IPS DF 6.9 (cell line): Measurements from ENCODE around the gene KATNB1.

Experiments used
- DNase-seq: peaks from one replicate; pipeline ENCODE4 v3.0.0-alpha.2; 2013; ENCODE audit warnings: low read depth, low spot score
- H3K27ac ChIP-seq: one replicate; pipeline ENCODE4 v1.5.1; 2013; ENCODE audit warnings: low read length, control low read depth
- H3K27me3 ChIP-seq: 2 replicates; pipeline ENCODE4 v1.6.1; 2013; ENCODE audit warnings: mild to moderate bottlenecking, low read length; ENCODE audit not compliant: control insufficient read depth, insufficient read depth
- H3K36me3 ChIP-seq: 2 replicates; pipeline ENCODE4 v1.6.1; 2013; ENCODE audit warnings: low read length; ENCODE audit not compliant: control insufficient read depth, insufficient read depth
- H3K4me1 ChIP-seq: 2 replicates; pipeline ENCODE4 v1.6.1; 2013; ENCODE audit warnings: low read length; ENCODE audit not compliant: control insufficient read depth, insufficient read depth
- H3K4me3 ChIP-seq: 2 replicates; pipeline ENCODE4 v1.5.1; 2013; ENCODE audit warnings: mild to moderate bottlenecking, low read length
- H3K9me3 ChIP-seq: 2 replicates; pipeline ENCODE4 v1.6.1; 2013; ENCODE audit warnings: low read length, inconsistent platforms; ENCODE audit not compliant: control insufficient read depth, insufficient read depth
- WGBS: extraction: QIAGEN DNeasy Blood & Tissue Kit; methylation state at CpG from one replicate; pipeline ENCODE4 v1.1.7; 2013; ENCODE audit warnings: mixed read lengths, missing lambda C conversion rate; ENCODE audit not compliant: insufficient read length, insufficient coverage; 5-methylcytosine and 5-hydroxymethylcytosine counted together

Gene KATNB1

DNA sequence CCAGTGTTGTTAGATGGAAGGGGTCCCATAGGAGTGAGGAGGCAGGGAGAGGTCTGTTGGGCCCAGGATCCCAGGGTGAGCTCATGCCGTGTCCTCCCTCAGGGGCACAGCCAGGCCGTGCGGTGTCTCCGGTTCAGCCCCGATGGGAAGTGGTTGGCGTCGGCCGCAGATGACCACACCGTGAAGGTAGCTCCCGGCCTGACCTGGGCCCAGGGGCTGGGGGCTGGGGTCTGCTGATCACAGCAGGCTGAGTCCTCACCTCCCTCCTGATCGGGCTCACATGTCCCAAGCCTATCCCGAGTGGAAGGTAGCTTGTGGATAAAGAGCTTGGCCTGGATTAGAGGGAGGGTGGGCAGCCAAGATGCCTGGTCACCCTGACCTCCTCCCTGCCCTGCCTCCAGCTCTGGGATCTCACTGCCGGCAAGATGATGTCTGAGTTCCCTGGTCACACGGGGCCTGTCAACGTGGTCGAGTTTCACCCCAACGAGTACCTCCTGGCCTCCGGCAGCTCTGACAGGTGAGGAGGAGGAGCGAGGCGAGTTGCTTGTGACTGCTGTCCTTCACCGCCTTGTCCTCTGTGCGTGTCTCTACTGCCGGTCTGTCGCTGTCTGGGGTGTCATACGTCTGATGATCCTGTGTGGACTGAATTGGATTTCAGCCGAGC is 16.1 kb downstream of the KATNB1 start:
- no peak overlapping the region for H3K27ac ChIP-seq
- no peak for DNase-seq
- no peaks in the 10 kb centered on the region for H3K27me3 ChIP-seq
- no peaks in the 10 kb centered on the region for H3K4me1 ChIP-seq
- peaks cover 21% of the 10 kb centered on the region for H3K36me3 ChIP-seq
- no CpG with 5 or more reads among the region's 26 CpGs for WGBS
- H3K9me3 ChIP-seq, result no peaks in the 10 kb centered on the region
- H3K4me3 ChIP-seq, result no peak overlapping the region

DNA sequence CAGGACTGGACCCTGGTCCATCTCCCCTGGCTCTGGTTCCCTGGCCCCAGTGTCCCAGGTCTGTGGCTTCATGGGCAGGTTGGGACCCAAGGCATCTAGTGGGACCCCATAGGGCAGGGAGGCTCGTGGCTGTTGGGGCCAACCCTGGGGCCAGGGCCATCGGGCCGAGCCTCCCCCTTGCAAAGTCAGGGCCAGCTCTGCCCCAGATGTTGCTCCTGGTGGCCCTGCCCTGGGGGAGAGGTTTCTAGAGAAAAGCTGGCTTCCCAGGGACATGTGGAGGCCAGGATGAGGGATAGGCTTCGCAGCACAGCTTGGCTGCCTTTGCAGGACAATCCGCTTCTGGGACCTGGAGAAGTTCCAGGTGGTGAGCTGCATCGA is 16.6 kb downstream of the KATNB1 start:
- Histone ChIP-seq H3K27ac (no peak overlapping the region), H3K4me3 (no peak overlapping the region), H3K4me1 (no peaks in the 10 kb centered on the region), H3K9me3 (no peaks in the 10 kb centered on the region), H3K36me3 (peaks cover 21% of the 10 kb centered on the region), H3K27me3 (no peaks in the 10 kb centered on the region)
- DNase-seq, result no peak
- WGBS, result no CpG with 5 or more reads among the region's 6 CpGs

DNA sequence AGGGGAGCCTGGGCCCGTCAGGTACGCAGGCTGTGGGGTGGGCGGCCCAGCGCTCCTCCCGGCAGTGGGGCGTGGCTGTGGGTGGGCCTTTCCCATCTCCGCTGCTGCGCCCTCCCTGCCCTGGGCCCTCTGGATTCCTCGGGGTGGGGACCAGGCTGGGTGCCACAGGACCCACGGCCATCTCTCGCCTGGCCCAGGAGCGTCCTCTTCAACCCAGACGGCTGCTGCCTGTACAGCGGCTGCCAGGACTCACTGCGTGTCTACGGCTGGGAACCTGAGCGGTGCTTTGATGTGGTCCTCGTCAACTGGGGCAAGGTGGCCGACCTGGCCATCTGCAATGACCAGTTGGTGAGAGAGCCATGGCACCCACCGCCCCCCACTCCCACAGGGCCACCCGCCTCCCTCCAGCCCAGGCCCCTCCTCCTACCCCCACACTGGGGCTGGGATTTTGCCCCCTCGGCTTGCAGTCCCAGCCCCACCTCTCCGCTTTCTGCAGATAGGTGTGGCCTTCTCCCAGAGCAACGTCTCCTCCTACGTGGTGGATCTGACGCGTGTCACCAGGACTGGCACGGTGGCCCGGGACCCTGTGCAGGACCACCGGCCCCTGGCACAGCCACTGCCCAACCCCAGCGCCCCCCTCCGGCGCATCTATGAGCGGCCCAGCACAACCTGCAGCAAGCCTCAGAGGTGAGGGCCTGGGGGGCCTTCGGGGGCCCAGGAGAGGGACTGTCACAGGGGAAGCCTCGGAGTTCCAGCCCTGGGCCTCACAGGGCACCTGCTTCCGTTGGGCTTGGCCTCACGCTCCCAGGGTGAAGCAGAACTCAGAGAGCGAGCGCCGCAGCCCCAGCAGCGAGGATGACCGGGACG is 17.2 kb downstream of the KATNB1 start:
- no peak for DNase-seq
- H3K9me3 ChIP-seq, result no peaks in the 10 kb centered on the region
- H3K36me3 ChIP-seq, result peaks cover 17% of the 10 kb centered on the region
- peaks cover 2% of the 10 kb centered on the region; the same call in 1 of the 2 replicates for H3K4me1 ChIP-seq
- no CpG with 5 or more reads among the region's 44 CpGs for WGBS
- H3K27ac ChIP-seq, result no peak overlapping the region
- no peak overlapping the region for H3K4me3 ChIP-seq
- H3K27me3 ChIP-seq, result no peaks in the 10 kb centered on the region

GRCh38 chr16:57753448-57754353 is 18.1 kb downstream of the KATNB1 start:
- DNase-seq, result no peak
- peaks cover 17% of the 10 kb centered on the region for H3K36me3 ChIP-seq
- no peak overlapping the region for H3K27ac ChIP-seq
- H3K4me1 ChIP-seq, result peaks cover 2% of the 10 kb centered on the region; the same call in 1 of the 2 replicates
- no peaks in the 10 kb centered on the region for H3K27me3 ChIP-seq
- WGBS, result no CpG with 5 or more reads among the region's 32 CpGs
- no peaks in the 10 kb centered on the region for H3K9me3 ChIP-seq
- no peak overlapping the region for H3K4me3 ChIP-seq

- no peak for DNase-seq
- Histone ChIP-seq H3K4me3 (no peak overlapping the region), H3K36me3 (peaks cover 17% of the 10 kb centered on the region), H3K27ac (no peak overlapping the region), H3K9me3 (no peaks in the 10 kb centered on the region), H3K4me1 (peaks cover 2% of the 10 kb centered on the region; the same call in 1 of the 2 replicates), H3K27me3 (no peaks in the 10 kb centered on the region)
- no CpG with 5 or more reads among the region's 9 CpGs for WGBS
These were observed 18.9 kb downstream of the KATNB1 start for GRCh38 chr16:57754354-57755060.

DNA sequence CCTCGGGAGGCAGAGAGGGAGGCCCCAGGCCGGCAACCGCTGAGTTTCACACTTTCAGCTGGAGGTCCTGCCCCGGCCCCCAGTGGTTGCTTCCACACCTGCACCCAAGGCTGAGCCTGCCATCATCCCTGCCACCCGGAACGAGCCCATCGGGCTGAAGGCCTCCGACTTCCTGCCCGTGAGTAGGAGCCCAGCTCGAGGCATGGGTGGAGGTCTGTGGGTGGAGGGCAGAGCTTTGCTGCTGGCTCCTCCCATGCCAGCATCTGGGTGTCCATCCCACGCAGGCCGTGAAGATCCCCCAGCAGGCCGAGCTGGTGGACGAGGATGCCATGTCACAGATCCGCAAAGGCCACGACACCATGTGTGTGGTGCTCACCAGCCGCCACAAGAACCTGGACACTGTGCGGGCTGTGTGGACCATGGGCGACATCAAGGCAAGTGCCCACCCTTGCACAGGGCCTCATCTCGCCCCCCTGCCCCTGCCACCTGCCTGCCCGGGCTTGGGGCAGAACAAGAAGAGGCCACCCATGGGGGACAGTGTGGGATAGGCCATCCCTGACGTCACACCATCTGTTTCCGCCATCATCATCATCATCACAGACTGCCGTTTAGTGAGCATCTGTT is 19.6 kb downstream of the KATNB1 start:
- Histone ChIP-seq H3K27me3 (no peaks in the 10 kb centered on the region), H3K4me3 (no peak overlapping the region), H3K9me3 (no peaks in the 10 kb centered on the region), H3K27ac (no peak overlapping the region), H3K4me1 (peaks cover 4% of the 10 kb centered on the region; the same call in 1 of the 2 replicates), H3K36me3 (peaks cover 16% of the 10 kb centered on the region)
- no peak for DNase-seq
- no CpG with 5 or more reads among the region's 24 CpGs for WGBS

- no CpG with 5 or more reads among the region's 18 CpGs for WGBS
- no peak overlapping the region for H3K4me3 ChIP-seq
- no peak overlapping the region for H3K27ac ChIP-seq
- peaks cover 16% of the 10 kb centered on the region for H3K36me3 ChIP-seq
- DNase-seq, result no peak
- peaks cover 5% of the 10 kb centered on the region; the same call in 1 of the 2 replicates for H3K4me1 ChIP-seq
- no peaks in the 10 kb centered on the region for H3K9me3 ChIP-seq
- no peaks in the 10 kb centered on the region for H3K27me3 ChIP-seq
These were observed 20.3 kb downstream of the KATNB1 start for GRCh38 chr16:57755726-57756423.

DNA sequence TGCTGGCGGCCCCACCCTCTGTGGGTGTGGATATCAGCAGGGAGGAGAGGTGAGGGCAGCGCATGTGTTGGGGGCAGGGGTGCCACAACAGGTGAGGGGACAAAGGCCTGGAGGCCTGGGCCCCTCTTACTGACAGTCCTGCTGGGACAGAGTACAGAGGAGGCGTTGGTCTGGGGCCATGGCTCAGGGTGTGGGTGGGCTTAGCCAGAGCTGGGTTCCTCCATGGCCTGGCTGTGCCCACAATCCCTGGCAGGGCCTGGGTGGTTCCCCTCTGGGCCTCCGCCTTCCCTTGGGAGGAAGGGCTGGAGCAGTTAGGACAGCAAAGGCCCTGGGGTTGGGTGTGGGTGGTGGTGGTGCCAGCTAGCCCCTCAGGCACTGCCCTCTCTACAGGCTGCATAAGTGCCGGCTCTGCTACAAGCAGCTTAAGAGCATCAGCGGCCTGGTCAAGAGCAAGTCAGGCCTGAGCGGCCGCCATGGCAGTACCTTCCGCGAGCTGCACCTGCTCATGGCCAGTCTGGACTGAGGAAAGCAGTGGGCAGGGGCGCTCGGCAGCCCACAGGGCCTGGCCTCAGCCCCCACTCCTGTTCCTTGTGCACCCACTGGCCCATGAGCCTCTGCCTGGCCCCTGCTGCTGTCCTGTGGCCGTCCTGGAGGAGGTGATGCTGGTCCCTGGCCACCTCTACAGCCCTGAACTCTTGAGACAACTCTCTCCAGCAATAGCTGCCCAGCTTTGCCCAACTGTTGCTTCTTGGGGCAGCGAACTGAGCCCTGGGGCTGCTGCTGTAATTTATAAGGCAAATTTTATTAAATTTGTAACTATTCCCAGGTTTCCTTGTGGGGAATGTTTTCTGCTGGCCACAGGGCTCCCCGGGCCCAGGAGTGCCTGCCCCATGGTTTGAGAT is 21.1 kb downstream of the KATNB1 start:
- Histone ChIP-seq H3K27ac (no peak overlapping the region), H3K4me1 (peaks cover 6% of the 10 kb centered on the region; the same call in 1 of the 2 replicates), H3K36me3 (peaks cover 15% of the 10 kb centered on the region), H3K27me3 (no peaks in the 10 kb centered on the region), H3K4me3 (no peak overlapping the region), H3K9me3 (no peaks in the 10 kb centered on the region)
- no CpG with 5 or more reads among the region's 15 CpGs for WGBS
- no peak for DNase-seq
